Cardiac fibroblast (primary cell): Measurements from ENCODE around the gene LIMS1.
A peak's percentile ranks its signal among the peaks of the same experiment; 100 is the strongest.

Experiments used
- DNase-seq, 2 donors: peaks; one replicate each; pipeline versions ENCODE4 v3.0.0 to v3.0.0-alpha.2; 2010; ENCODE audit warnings: low read depth in 2 of 2
- H3K4me3 ChIP-seq, 2 donors: replicated peaks in 1 of 2; 1 replicate in 1 of 2; 2 replicates in 1 of 2; pipeline ENCODE4 v1.5.1; 2011; ENCODE audit warnings: low read depth in 2 of 2, low read length in 2 of 2, mild to moderate bottlenecking in 2 of 2, moderate library complexity in 1 of 2
- TF ChIP-seq, protein P1 (sequence below): IDR thresholded peaks from one replicate; pipeline ENCODE4 v1.5.1; 2011; ENCODE audit warnings: low read depth, mild to moderate bottlenecking, low read length, inconsistent platforms

Gene LIMS1

DNA sequence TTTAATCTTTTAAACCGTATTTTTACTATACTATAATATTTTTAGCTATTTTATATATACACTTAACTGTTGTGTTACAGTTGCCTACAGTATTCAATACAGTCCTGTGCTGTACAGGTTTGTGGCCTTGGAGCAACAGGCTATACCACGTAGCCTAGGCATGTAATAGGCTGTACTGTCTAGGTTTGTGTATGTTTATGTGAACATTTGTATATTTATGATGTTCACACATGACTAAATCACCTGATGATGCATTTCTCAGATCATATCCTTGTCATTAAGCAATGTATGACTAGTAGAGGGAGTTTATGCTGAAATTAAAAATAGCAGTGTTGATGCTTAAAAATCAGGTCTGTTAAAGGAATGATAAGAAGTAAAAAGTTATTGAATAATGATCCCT is 92.7 kb downstream of the LIMS1 start:
- no peak overlapping the region for H3K4me3 ChIP-seq
- TF ChIP-seq, protein P1, sequence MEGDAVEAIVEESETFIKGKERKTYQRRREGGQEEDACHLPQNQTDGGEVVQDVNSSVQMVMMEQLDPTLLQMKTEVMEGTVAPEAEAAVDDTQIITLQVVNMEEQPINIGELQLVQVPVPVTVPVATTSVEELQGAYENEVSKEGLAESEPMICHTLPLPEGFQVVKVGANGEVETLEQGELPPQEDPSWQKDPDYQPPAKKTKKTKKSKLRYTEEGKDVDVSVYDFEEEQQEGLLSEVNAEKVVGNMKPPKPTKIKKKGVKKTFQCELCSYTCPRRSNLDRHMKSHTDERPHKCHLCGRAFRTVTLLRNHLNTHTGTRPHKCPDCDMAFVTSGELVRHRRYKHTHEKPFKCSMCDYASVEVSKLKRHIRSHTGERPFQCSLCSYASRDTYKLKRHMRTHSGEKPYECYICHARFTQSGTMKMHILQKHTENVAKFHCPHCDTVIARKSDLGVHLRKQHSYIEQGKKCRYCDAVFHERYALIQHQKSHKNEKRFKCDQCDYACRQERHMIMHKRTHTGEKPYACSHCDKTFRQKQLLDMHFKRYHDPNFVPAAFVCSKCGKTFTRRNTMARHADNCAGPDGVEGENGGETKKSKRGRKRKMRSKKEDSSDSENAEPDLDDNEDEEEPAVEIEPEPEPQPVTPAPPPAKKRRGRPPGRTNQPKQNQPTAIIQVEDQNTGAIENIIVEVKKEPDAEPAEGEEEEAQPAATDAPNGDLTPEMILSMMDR: no peak
- DNase-seq: no peak

- H3K4me3 ChIP-seq: no peak overlapping the region
- TF ChIP-seq, protein P1: no peak
- DNase-seq: no peak
Measured at GRCh38 chr2:108627911-108628567, 93.8 kb downstream of the LIMS1 start.

- no peak for DNase-seq
- TF ChIP-seq, protein P1: no peak
Measured at GRCh38 chr2:108628936-108629335, 94.7 kb downstream of the LIMS1 start.

DNA sequence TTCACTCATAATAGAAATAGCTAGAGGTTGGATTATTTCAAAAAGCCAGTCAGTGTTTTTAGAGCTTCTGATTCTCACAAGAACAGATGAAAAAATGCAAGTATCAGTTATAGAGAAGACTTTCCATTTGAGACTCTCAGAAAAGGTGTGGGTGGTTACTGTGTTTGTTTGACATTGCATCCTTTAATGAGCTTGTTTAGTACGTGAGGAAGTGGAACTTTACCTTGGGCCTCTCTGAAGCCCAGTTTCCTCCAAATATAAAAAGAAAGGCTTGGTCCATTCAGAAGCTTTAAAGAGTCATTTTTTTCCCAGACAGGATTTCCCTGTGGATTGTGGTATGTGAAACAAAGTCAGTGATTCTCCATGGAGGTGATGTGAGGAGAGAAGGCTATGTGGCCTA is 95.1 kb downstream of the LIMS1 start:
- TF ChIP-seq, protein P1: no peak
- H3K4me3 ChIP-seq: no peak overlapping the region
- no peak for DNase-seq

More at GRCh38 chr2:108628936-108629335, 94.7 kb downstream of the LIMS1 start:
- no peak overlapping the region for H3K4me3 ChIP-seq

DNA sequence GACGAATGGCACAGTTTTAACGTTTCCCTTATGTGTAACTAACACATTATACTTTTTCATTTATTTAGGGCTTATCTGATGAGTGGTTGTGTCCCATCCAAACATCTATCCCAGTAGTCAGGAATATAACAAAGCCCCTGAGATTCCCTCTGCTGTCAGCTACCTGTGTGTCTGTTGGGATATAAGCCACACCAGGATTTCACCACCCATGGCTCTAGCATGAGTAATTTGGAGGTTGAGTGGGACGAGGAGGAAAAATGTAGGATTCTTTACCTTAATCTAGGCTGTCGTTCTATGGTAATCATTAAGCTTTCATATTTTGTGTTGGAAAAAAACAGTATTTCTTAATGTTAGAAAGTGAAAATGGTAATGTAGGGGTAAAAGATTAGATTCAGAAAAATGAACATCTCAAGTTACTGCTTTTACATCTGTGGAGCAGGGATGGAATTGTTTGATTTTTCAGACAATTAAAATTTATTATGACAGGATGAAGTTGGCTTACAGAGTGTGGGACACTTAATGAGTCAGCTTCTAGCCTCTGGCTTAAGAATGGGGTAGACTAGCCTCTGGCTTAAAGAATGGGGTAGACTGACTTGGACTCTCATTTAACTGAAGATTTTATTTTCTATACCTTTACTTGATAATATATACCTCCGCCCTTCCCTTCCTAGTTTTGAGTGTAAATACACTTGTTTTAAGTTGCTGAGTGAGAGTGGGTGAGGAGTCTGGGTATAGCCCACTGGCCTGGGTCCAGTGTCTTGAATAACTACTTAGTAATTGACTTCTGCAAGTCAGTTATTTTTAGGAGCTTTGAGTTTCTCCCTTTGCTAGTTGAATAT is 96.5 kb downstream of the LIMS1 start:
- no peak overlapping the region for H3K4me3 ChIP-seq
- peak in 1 of 2 donors; percentile 38 for DNase-seq
- TF ChIP-seq, protein P1: no peak

- TF ChIP-seq, protein P1: no peak
- H3K4me3 ChIP-seq: no peak overlapping the region
- DNase-seq: no peak
Measured at GRCh38 chr2:108632332-108633160, 98.3 kb downstream of the LIMS1 start.
